ENCODE measurements around the gene PPP1R9B. TPM values are rescaled to one million over a fixed set of nuclear protein-coding genes. Genes with fewer than 3 reads are reported as not detected.
A peak's percentile ranks its signal among the peaks of the same experiment; 100 is the strongest.

PPP1R9B gene
- total and polyA plus RNA-seq, 2 donors (not counting 1 experiment from before 2014, with no cell fraction given) = 80.7 to 220 TPM

- no peaks in the 10 kb centered on the region for H4K20me1 ChIP-seq (ENCODE audit: control insufficient read depth, insufficient read depth, low read length, poor library complexity, severe bottlenecking)
- no peak overlapping the region for H2AFZ ChIP-seq (ENCODE audit: insufficient read depth, low read depth, low read length, poor library complexity, severe bottlenecking)
- Mint-ChIP-seq H3K9me3 (ENCODE audit: insufficient read depth) (no peaks in the 10 kb centered on the region), H3K27me3 (no peaks in the 10 kb centered on the region), H3K27ac (no peak overlapping the region), H3K4me1 (peaks cover 4% of the 10 kb centered on the region), H3K4me3 (no peak overlapping the region)
- intact Hi-C loops (cut with micrococcal nuclease) = no loop called here
- DNase-seq (no peak), ATAC-seq (ENCODE audit: low read depth) (no peak)
- H3K4me2 ChIP-seq (replicated peaks; ENCODE audit: low read depth, low read length, poor library complexity, severe bottlenecking) = no peak overlapping the region
- TF ChIP-seq EZH2 (IDR thresholded peaks at IDR 0.05; ENCODE audit: borderline replicate concordance, insufficient read depth, low read depth, low read length, poor library complexity, severe bottlenecking) = no peak
- TF ChIP-seq, protein P1, sequence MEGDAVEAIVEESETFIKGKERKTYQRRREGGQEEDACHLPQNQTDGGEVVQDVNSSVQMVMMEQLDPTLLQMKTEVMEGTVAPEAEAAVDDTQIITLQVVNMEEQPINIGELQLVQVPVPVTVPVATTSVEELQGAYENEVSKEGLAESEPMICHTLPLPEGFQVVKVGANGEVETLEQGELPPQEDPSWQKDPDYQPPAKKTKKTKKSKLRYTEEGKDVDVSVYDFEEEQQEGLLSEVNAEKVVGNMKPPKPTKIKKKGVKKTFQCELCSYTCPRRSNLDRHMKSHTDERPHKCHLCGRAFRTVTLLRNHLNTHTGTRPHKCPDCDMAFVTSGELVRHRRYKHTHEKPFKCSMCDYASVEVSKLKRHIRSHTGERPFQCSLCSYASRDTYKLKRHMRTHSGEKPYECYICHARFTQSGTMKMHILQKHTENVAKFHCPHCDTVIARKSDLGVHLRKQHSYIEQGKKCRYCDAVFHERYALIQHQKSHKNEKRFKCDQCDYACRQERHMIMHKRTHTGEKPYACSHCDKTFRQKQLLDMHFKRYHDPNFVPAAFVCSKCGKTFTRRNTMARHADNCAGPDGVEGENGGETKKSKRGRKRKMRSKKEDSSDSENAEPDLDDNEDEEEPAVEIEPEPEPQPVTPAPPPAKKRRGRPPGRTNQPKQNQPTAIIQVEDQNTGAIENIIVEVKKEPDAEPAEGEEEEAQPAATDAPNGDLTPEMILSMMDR (IDR thresholded peaks at IDR 0.05) = no peak
- POLR2A ChIA-PET = no interaction called here
- H3K9me3 ChIP-seq (ENCODE audit: control extremely low read depth in 1 of 3, control insufficient read depth in 2 of 3, insufficient read depth in 1 of 3, low read length in 2 of 3) = no peaks in the 10 kb centered on the region
- WGBS (ENCODE audit: insufficient coverage) = 90% methylated on average over 22 of the region's 25 CpGs
- peaks cover 0 to 3% (median 0%) of the 10 kb centered on the region in 4 experiments for H3K27me3 ChIP-seq (replicated peaks in 1 of 4; ENCODE audit: control extremely low read depth in 1 of 4, control insufficient read depth in 3 of 4, insufficient read depth in 4 of 4, low read length in 3 of 4)
- H3K79me2 ChIP-seq (ENCODE audit: control insufficient read depth, insufficient read depth, low read length) = no peaks in the 10 kb centered on the region
- H3K4me3 ChIP-seq (ENCODE audit: control extremely low read depth in 1 of 5, extremely low read depth in 1 of 5, insufficient read depth in 1 of 5, low read depth in 2 of 5, low read length in 4 of 5) = no peak overlapping the region
- H3K9ac ChIP-seq (ENCODE audit: low read length) = no peak overlapping the region
- no peak overlapping the region for H3K27ac ChIP-seq (ENCODE audit: low read length in 2 of 2)
- peaks cover 0 to 4% of the 10 kb centered on the region in 2 donors for H3K4me1 ChIP-seq (ENCODE audit: control insufficient read depth in 2 of 2, insufficient read depth in 2 of 2, low read length in 2 of 2)
- H3K36me3 ChIP-seq (replicated peaks in 1 of 2; ENCODE audit: control extremely low read depth in 1 of 2, control insufficient read depth in 1 of 2, extremely low read depth in 1 of 2, insufficient read depth in 2 of 2, low read length in 1 of 2) = no peaks in the 10 kb centered on the region
- CTCF ChIA-PET = interaction anchor here (0.6 to 2.8 kb wide), 2 partner anchors 42 to 62 kb away, joined by 3 to 68 read pairs; no protein-coding TSS in a partner anchor
These were observed 61.3 kb downstream of the PPP1R9B start for GRCh38 chr17:50088952-50089825.

GRCh38 chr17:50087912-50088405 is 62.5 kb downstream of the PPP1R9B start:
- Histone ChIP-seq H2AFZ (ENCODE audit: insufficient read depth, low read depth, low read length, poor library complexity, severe bottlenecking) (no peak overlapping the region), H3K79me2 (ENCODE audit: control insufficient read depth, insufficient read depth, low read length) (no peaks in the 10 kb centered on the region), H3K9ac (ENCODE audit: low read length) (no peak overlapping the region), H3K4me2 (replicated peaks; ENCODE audit: low read depth, low read length, poor library complexity, severe bottlenecking) (no peak overlapping the region), H4K20me1 (ENCODE audit: control insufficient read depth, insufficient read depth, low read length, poor library complexity, severe bottlenecking) (no peaks in the 10 kb centered on the region), H3K36me3 (replicated peaks in 1 of 2; ENCODE audit: control extremely low read depth in 1 of 2, control insufficient read depth in 1 of 2, extremely low read depth in 1 of 2, insufficient read depth in 2 of 2, low read length in 1 of 2) (no peaks in the 10 kb centered on the region), H3K4me1 (ENCODE audit: control insufficient read depth in 2 of 2, insufficient read depth in 2 of 2, low read length in 2 of 2) (no peaks in the 10 kb centered on the region), H3K4me3 (ENCODE audit: control extremely low read depth in 1 of 5, extremely low read depth in 1 of 5, insufficient read depth in 1 of 5, low read depth in 2 of 5, low read length in 4 of 5) (no peak overlapping the region), H3K27ac (ENCODE audit: low read length in 2 of 2) (no peak overlapping the region), H3K9me3 (ENCODE audit: control extremely low read depth in 1 of 3, control insufficient read depth in 2 of 3, insufficient read depth in 1 of 3, low read length in 2 of 3) (no peaks in the 10 kb centered on the region), H3K27me3 (replicated peaks in 1 of 4; ENCODE audit: control extremely low read depth in 1 of 4, control insufficient read depth in 3 of 4, insufficient read depth in 4 of 4, low read length in 3 of 4) (peaks cover 0 to 3% (median 0%) of the 10 kb centered on the region in 4 experiments)
- ChIA-PET CTCF (interaction anchor here (0.6 to 2.8 kb wide), 34 partner anchors 9 to 276 kb away, joined by 3 to 68 read pairs (median 4); partner anchors contain the start of genes COL1A1, DLX3, ITGA3 and SGCA), POLR2A (no interaction called here)
- TF ChIP-seq, protein P1 (IDR thresholded peaks at IDR 0.05) = no peak
- TF ChIP-seq EZH2 (IDR thresholded peaks at IDR 0.05; ENCODE audit: borderline replicate concordance, insufficient read depth, low read depth, low read length, poor library complexity, severe bottlenecking) = no peak
- Mint-ChIP-seq H3K27ac (no peak overlapping the region), H3K4me3 (no peak overlapping the region), H3K4me1 (no peaks in the 10 kb centered on the region), H3K9me3 (ENCODE audit: insufficient read depth) (no peaks in the 10 kb centered on the region), H3K27me3 (no peaks in the 10 kb centered on the region)
- intact Hi-C loops (cut with micrococcal nuclease) = loop anchor here (1.0 kb wide), 1 partner anchor 61 kb away; no protein-coding TSS in a partner anchor
- ATAC-seq (ENCODE audit: low read depth) = peak; percentile 11
- DNase-seq = no peak
- 80% methylated on average over 12 of the region's 19 CpGs for WGBS (ENCODE audit: insufficient coverage)
